Trophoblast cell (in vitro differentiated cells and primary cell): ENCODE data around the gene AOPEP.
A peak's percentile ranks its signal among the peaks of the same experiment; 100 is the strongest.

ENCODE experiments used
- DNase-seq, 2 donors: peaks; one replicate each; pipeline ENCODE4 v3.0.0-alpha.2; 2016
- H2AFZ ChIP-seq: 2 replicates; pipeline ENCODE4 v1.6.1; 2013; ENCODE audit warnings: low read length, moderate library complexity, mild to moderate bottlenecking; ENCODE audit not compliant: insufficient read depth, poor library complexity
- H2AK5ac ChIP-seq: 2 replicates; pipeline ENCODE4 v1.6.1; 2013; ENCODE audit warnings: mild to moderate bottlenecking, low read length
- H2BK120ac ChIP-seq: 2 replicates; pipeline ENCODE4 v1.6.1; 2013; ENCODE audit warnings: low read length, mild to moderate bottlenecking, moderate library complexity; ENCODE audit not compliant: insufficient read depth, poor library complexity
- H2BK12ac ChIP-seq: 2 replicates; pipeline ENCODE4 v1.6.1; 2013; ENCODE audit warnings: mild to moderate bottlenecking, low read length, moderate library complexity
- H2BK5ac ChIP-seq: 2 replicates; pipeline ENCODE4 v1.6.1; 2013; ENCODE audit warnings: low read length, low read depth, moderate library complexity, mild to moderate bottlenecking; ENCODE audit not compliant: poor library complexity
- H3K14ac ChIP-seq: 2 replicates; pipeline ENCODE4 v1.6.1; 2013; ENCODE audit warnings: mild to moderate bottlenecking, low read length
- H3K18ac ChIP-seq: 2 replicates; pipeline ENCODE4 v1.6.1; 2013; ENCODE audit warnings: mild to moderate bottlenecking, low read length
- H3K23ac ChIP-seq: 2 replicates; pipeline ENCODE4 v1.6.1; 2013; ENCODE audit warnings: low read length
- H3K27ac ChIP-seq: 2 replicates; pipeline ENCODE4 v1.5.1; 2013; ENCODE audit warnings: low read depth, mild to moderate bottlenecking, inconsistent platforms, low read length, moderate library complexity
- H3K27me3 ChIP-seq: 2 replicates; pipeline ENCODE4 v1.6.1; 2013; ENCODE audit warnings: inconsistent platforms, mild to moderate bottlenecking, low read length, moderate library complexity; ENCODE audit not compliant: insufficient read depth
- H3K36me3 ChIP-seq, 2 experiments: 1 replicate in 1 of 2; 2 replicates in 1 of 2; pipeline ENCODE4 v1.6.1; 2013; ENCODE audit warnings: low read length in 2 of 2, mild to moderate bottlenecking in 2 of 2, moderate library complexity in 1 of 2; ENCODE audit not compliant: insufficient read depth in 2 of 2, control insufficient read depth in 1 of 2
- H3K4ac ChIP-seq: 2 replicates; pipeline ENCODE4 v1.6.1; 2013; ENCODE audit warnings: low read depth, mild to moderate bottlenecking, low read length, moderate library complexity
- H3K4me1 ChIP-seq, 2 experiments: 1 replicate in 1 of 2; 2 replicates in 1 of 2; pipeline ENCODE4 v1.6.1; 2013; ENCODE audit warnings: low read length in 2 of 2, mild to moderate bottlenecking in 2 of 2, moderate library complexity in 1 of 2; ENCODE audit not compliant: insufficient read depth in 2 of 2, control insufficient read depth in 1 of 2
- H3K4me2 ChIP-seq: 2 replicates; pipeline ENCODE4 v1.6.1; 2013; ENCODE audit warnings: inconsistent platforms, mild to moderate bottlenecking, low read length, moderate library complexity
- H3K4me3 ChIP-seq: 2 replicates; pipeline ENCODE4 v1.5.1; 2013; ENCODE audit warnings: mild to moderate bottlenecking, low read depth, low read length, inconsistent platforms
- H3K79me1 ChIP-seq: one replicate; pipeline ENCODE4 v1.6.1; 2013; ENCODE audit warnings: low read length
- H3K79me2 ChIP-seq: 2 replicates; pipeline ENCODE4 v1.6.1; 2013; ENCODE audit warnings: low read length, mild to moderate bottlenecking; ENCODE audit not compliant: control insufficient read depth, insufficient read depth, poor library complexity
- H3K9ac ChIP-seq: 2 replicates; pipeline ENCODE4 v1.6.1; 2013; ENCODE audit warnings: mild to moderate bottlenecking, low read length
- H3K9me3 ChIP-seq: 2 replicates; pipeline ENCODE4 v1.6.1; 2013; ENCODE audit warnings: low read depth, mild to moderate bottlenecking, control low read depth, inconsistent platforms, low read length; ENCODE audit not compliant: insufficient read depth
- H4K12ac ChIP-seq: 2 replicates; pipeline ENCODE4 v1.6.1; 2013; ENCODE audit warnings: low read depth, mild to moderate bottlenecking, low read length, moderate library complexity
- H4K8ac ChIP-seq: 2 replicates; pipeline ENCODE4 v1.6.1; 2013; ENCODE audit warnings: low read depth, mild to moderate bottlenecking, low read length, moderate library complexity
- H4K91ac ChIP-seq: one replicate; pipeline ENCODE4 v1.6.1; 2013; ENCODE audit warnings: low read depth, mild to moderate bottlenecking, low read length, moderate library complexity
- WGBS: extraction: QIAGEN DNeasy Blood & Tissue Kit; methylation state at CpG from one replicate; pipeline ENCODE4 v1.1.7; 2013; ENCODE audit warnings: missing lambda C conversion rate; ENCODE audit not compliant: insufficient read length, insufficient coverage; ENCODE audit errors: extremely low coverage; 5-methylcytosine and 5-hydroxymethylcytosine counted together

AOPEP gene

GRCh38 chr9:94919376-94920098, 193.0 kb downstream of the AOPEP start:
- Histone ChIP-seq H3K4me1 (peaks cover 51 to 65% of the 10 kb centered on the region in 2 experiments), H3K27ac (peak overlapping the region; percentile 99), H3K9ac (no peak overlapping the region), H4K12ac (no peak overlapping the region), H3K4ac (no peak overlapping the region), H3K79me1 (peaks cover 63% of the 10 kb centered on the region), H3K14ac (peak overlapping the region; percentile 25), H2BK120ac (peak overlapping the region; percentile 36), H2AFZ (no peak overlapping the region), H3K4me2 (peak overlapping the region; percentile 56), H2BK5ac (peak overlapping the region; percentile 91), H3K27me3 (no peaks in the 10 kb centered on the region), H3K4me3 (no peak overlapping the region), H3K18ac (peak overlapping the region; percentile 42), H3K36me3 (no peaks in the 10 kb centered on the region), H4K8ac (peak overlapping the region; percentile 12), H3K9me3 (no peaks in the 10 kb centered on the region), H3K79me2 (peaks cover 14% of the 10 kb centered on the region), H2BK12ac (peak overlapping the region; percentile 43), H2AK5ac (peak overlapping the region; percentile 24), H4K91ac (peak overlapping the region; percentile 52), H3K23ac (no peak overlapping the region)
- WGBS, result no CpG with 5 or more reads among the region's 17 CpGs
- DNase-seq, result peak; percentile 92 to 94

GRCh38 chr9:94920420-94921091, 194.1 kb downstream of the AOPEP start:
- no peak overlapping the region for H3K4me3 ChIP-seq
- peaks cover 14% of the 10 kb centered on the region for H3K79me2 ChIP-seq
- H3K4ac ChIP-seq, result peak overlapping the region; percentile 84
- peak overlapping the region; percentile 88 for H4K8ac ChIP-seq
- H3K79me1 ChIP-seq, result peaks cover 59% of the 10 kb centered on the region
- peak overlapping the region; percentile 99 for H3K27ac ChIP-seq
- H3K14ac ChIP-seq, result peak overlapping the region; percentile 92
- peak overlapping the region; percentile 99 for H4K91ac ChIP-seq
- peak in 1 of 2 donors; percentile 32 for DNase-seq
- no peak overlapping the region for H3K23ac ChIP-seq
- peaks cover 49 to 58% of the 10 kb centered on the region in 2 experiments for H3K4me1 ChIP-seq
- H2AK5ac ChIP-seq, result peak overlapping the region; percentile 83
- H3K4me2 ChIP-seq, result peak overlapping the region; percentile 47
- H2AFZ ChIP-seq, result peak overlapping the region; percentile 77
- peak overlapping the region; percentile 24 for H3K9ac ChIP-seq
- no peaks in the 10 kb centered on the region for H3K27me3 ChIP-seq
- peak overlapping the region; percentile 98 for H2BK12ac ChIP-seq
- H4K12ac ChIP-seq, result peak overlapping the region; percentile 63
- no CpG with 5 or more reads among the region's 12 CpGs for WGBS
- H3K9me3 ChIP-seq, result no peaks in the 10 kb centered on the region
- peak overlapping the region; percentile 96 for H3K18ac ChIP-seq
- H3K36me3 ChIP-seq, result no peaks in the 10 kb centered on the region
- peak overlapping the region; percentile 100 for H2BK120ac ChIP-seq
- peak overlapping the region; percentile 98 for H2BK5ac ChIP-seq

GRCh38 chr9:94921092-94921471, 194.6 kb downstream of the AOPEP start:
- Histone ChIP-seq H2BK12ac (no peak overlapping the region), H4K91ac (no peak overlapping the region), H3K79me2 (peaks cover 16% of the 10 kb centered on the region), H4K8ac (no peak overlapping the region), H2AK5ac (no peak overlapping the region), H4K12ac (no peak overlapping the region), H3K36me3 (no peaks in the 10 kb centered on the region), H3K4ac (no peak overlapping the region), H3K14ac (no peak overlapping the region), H3K23ac (no peak overlapping the region), H3K27me3 (no peaks in the 10 kb centered on the region), H2BK120ac (no peak overlapping the region), H2AFZ (no peak overlapping the region), H3K9ac (no peak overlapping the region), H3K4me1 (peaks cover 52 to 59% of the 10 kb centered on the region in 2 experiments), H3K18ac (no peak overlapping the region), H3K79me1 (peaks cover 61% of the 10 kb centered on the region), H3K9me3 (no peaks in the 10 kb centered on the region), H3K4me2 (no peak overlapping the region), H3K27ac (peak overlapping the region; percentile 99), H2BK5ac (no peak overlapping the region), H3K4me3 (no peak overlapping the region)
- no CpG with 5 or more reads among the region's 8 CpGs for WGBS
- peak; percentile 53 to 65 for DNase-seq

- Histone ChIP-seq H3K79me2 (peaks cover 16% of the 10 kb centered on the region), H3K9ac (peak overlapping the region; percentile 45), H3K36me3 (no peaks in the 10 kb centered on the region), H3K18ac (peak overlapping the region; percentile 26), H4K8ac (peak overlapping the region; percentile 83), H3K79me1 (peaks cover 66% of the 10 kb centered on the region), H3K23ac (no peak overlapping the region), H2AFZ (peak overlapping the region; percentile 12), H3K9me3 (no peaks in the 10 kb centered on the region), H3K14ac (peak overlapping the region; percentile 83), H4K91ac (peak overlapping the region; percentile 93), H4K12ac (peak overlapping the region; percentile 15), H2AK5ac (peak overlapping the region; percentile 65), H3K27ac (peak overlapping the region; percentile 99), H2BK5ac (peak overlapping the region; percentile 88), H2BK120ac (peak overlapping the region; percentile 99), H3K4me1 (peaks cover 58 to 61% of the 10 kb centered on the region in 2 experiments), H3K4me3 (no peak overlapping the region), H2BK12ac (peak overlapping the region; percentile 83), H3K4me2 (peak overlapping the region; percentile 44), H3K4ac (peak overlapping the region; percentile 23), H3K27me3 (no peaks in the 10 kb centered on the region)
- WGBS, result no CpG with 5 or more reads among the region's 11 CpGs
- no peak for DNase-seq
Observed at GRCh38 chr9:94921656-94922055, 195.2 kb downstream of the AOPEP start.
